Measurements from ENCODE around the gene SCUBE2.

Gene SCUBE2

DNA sequence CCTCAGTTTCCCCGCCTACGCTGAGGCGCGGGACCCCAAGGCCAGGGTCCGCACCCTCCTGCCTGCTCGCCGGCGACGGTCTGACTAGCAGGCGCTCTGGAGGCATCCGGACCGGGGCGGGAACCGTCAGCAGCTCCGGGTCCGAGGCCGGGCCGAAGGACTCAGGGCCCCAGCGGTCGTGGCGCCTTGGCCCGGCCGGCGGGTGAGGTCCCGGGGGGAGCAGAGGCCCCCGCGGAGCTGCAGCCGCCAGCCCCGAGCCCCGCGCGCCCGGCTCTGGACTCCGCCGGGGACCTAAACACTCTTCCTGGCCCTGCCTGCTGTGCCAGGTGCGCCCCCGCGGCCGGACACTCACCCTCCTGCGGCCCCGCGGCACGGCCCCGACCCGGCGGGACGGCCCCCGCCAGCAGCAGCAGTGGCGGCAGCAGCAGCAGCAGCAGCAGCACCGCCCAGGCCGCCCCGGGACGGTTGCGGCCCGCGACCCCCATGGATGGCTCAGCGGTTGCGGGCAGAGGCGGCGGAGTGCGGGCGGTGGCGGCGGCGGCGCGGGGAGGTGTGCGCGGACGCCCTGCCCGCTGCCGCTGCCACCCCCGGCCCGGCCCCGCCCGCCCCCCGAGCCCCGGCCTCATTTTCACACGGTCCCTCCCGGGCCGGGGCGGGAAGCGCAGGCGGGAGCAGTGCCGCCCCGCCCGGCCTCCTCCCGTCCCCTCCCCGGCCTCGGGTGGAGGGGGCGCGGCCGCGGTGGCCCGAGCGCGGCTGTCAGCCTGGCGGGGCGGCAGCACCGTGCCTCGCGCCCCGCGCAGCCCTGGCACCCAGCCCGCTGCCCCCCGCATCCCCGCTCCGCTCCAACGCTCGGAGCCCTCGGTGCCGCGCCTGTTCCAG, at the start of gene SCUBE2:
SCUBE2 (minus strand) TSS at position 556 of the 879 bp plus-strand sequence; CDS start at position 485, 71 bp downstream.
- DNase-seq = peak; percentile 17

DNA sequence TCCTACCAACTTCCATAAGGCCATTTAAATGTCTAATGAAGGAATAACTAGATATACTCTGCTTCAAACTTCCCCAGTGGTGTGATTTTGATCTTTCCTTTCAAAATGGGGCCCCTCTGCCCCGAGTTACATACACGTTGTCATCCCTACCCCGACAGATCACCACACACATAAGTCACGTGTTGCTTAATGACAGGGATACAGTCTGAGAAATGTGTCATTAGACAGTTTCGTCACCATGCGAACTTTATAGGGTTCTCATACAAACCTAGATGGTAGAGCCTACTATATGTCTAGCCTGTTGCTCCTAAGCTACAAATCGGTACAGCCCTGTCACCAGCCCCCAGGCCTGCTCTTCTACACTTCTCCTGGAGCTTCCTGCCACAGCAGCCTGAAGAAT, 49.8 kb upstream of the SCUBE2 start:
- no peak for DNase-seq

DNA sequence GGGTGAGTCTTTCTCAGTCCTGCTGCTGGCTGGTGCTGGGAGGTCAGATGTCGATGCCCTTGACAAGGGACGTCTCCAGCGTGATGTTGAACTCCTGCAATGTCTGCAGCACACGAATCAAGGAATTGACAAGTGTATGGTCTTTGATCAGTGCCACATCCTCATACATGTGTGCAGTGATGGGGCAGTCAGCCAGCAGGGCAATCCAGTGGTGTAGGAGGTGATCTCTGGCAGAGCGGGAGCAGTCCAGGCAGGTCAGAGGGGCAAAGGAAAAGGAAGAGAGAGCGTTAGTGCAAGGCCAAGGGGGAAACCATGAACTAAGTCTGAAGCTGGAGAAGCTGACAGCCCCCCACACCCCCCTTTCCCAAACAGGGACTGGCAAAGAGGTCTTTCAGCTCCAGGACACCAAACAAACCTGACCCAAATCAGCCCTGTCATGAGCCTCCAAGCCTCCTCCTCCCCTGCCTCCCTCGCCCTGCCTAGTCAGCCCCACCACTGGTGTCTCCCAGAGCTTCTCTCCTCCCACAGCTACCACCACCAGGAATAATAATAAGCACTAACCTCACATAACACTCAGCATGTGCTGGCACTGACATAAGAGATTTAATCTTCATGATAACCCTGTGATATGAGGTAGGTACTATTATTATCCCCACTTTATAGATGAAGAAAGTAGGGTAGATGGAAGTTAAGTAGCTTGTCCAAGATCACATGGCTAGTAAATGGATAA, 48.4 kb upstream of the SCUBE2 start:
- no peak for DNase-seq

DNA sequence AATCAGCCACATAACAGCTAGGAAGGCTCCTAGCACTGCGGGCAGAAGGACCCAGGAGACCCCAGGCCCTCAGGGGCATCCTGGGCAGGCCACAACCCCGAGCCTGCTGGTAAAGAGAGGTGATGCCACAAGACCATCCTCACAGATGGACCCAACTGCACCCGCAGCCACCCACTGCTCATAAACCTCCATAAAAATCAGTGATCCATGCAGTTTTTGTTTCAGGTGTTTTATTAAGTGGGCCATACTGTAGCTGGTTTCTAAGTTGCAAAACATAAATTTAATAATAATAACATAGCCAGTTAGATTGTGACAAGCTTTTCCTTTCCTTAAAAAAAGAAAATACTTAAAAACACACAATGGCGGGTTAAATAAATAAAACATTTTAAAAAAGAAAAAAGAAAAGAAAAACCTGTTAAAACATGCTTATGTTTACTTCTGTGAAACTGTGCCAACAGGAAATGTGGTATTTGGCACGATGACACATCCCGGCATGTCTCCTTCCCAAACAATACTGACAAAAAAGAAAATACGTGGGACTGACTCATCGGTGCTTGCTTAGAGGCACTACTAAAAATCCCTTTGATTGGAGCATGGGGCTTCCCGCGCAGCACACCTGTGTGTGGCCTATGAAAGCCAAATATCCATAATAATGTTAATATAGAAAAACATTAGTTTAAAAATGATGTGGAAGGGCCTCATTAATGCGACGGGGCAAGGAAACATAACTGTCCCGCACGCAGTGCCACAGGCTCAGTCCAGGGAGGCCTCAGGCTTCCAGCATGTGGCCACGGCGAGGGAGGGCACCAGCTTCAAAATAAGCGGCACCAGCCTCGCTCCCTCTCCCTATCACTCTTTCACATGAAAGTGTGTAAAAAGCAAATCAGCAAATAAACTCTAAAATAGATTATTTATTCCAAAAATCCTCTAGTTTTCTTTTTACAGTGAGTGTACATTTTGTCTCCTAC, 47.5 kb upstream of the SCUBE2 start:
- DNase-seq = peak; percentile 41

DNA sequence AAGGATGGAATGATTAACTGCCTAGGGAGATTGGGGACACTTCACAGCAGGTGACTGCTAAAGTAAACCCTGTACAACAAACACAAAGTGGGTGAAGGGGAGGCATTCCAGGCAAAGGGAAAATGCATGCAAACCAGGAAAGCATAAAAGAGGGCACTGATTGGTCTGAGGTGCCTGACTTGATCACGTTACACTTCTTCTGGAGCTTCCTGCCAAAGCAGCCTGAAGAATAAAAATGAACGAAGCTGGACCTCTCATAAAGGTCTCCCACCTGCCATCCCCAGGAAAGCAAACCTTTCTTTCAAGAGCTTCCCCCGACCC, 46.7 kb upstream of the SCUBE2 start:
- DNase-seq = no peak

DNA sequence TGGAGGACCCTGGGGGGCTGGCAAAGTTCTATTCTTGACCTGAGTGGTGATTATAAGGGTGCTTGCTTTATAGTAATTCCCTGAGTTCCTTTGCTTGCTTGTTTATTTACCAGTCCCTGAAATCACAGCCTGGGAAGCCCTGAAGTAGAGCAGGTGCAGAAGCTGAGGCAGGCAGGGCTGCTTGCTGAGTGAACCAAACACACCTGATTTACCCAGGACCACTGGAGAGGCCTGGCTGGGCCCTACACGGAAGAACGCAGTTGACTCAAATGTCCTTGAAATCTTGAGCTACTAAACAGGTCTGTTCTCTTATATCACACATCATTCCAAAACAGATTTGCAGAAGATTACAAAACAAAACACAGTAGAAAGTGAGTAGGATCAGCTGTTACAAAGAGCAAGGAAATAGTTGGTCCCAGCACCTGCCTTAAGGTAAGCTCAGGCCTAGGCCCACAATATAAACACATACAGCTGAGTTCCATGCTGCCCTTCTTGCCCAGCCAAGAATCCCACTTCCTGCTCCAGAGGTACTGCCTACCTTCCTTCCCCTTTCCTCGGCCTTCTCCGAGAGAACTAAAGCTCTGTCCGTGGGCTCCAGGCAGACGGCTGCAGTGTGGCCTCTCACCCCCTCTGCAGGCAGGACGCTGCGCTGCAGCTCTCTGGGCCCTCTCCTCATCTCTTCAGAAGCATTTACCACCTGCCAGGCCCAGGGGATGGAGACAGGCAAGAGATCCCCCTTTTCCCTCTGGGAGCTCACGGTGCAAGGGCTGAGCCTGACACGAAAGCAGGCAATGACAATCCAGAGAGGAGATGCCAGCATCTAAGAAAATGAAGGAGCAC, 46.1 kb upstream of the SCUBE2 start:
- DNase-seq = peak; percentile 78

DNA sequence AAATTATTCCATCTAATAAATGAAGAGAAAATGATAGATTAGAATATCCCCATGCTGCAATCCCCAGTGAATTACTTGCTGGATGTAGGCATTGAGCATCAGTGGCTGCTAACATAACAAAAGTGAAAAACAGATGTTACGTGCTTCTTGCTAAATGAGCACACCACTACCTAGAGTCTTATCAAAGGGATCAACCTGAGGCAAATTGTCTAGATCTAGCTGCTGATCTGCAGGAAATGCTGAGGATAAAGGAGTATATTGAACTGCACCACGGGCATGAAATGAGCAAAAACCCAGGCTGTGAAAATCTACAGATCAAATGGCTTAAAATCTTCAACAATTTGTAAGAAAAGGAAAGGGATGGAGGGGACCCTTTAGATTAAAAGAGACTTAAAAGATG, 45.3 kb upstream of the SCUBE2 start:
- DNase-seq = no peak

DNA sequence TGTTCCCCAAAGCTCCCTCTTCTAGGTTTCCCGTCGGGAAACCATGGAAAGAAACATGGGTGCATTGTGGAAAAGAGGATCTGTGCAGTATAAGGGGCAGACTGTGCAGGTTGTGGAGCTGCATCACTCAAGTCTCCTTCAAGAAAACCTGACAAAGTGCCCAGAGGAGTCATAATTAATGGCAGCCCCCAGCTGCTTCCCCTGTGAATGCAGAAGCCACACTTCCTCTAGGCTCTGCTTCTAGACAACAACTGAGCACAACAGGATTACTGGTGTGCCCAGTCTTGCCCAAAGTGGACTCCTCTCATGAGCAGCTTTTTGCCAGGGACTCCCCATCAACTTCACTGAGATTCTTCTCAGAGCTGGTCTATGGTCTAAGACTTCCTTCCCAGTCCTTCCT, 42.6 kb upstream of the SCUBE2 start:
- no peak for DNase-seq

GRCh38 chr11:9132203-9132878, 40.9 kb upstream of the SCUBE2 start:
- DNase-seq = no peak

DNA sequence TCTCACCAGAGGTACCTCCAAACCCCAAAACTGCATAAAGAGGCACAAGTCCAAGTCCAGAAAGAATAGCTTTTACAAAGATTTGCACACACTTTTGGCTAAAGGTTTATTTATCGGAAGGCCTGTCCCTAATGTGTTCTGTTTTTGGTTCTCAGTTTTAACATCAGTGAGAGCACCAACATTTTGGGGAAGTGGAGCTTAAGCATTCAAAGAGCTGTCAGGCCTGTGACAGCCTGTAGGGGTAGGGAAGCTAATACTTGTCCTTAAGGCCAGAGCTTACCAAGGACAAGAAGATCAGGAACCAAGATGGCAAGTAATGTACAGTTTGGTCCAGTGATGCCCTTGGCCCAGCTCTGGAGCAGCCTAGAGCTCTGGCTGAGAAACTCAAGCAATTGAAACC, 38.9 kb upstream of the SCUBE2 start:
- DNase-seq = no peak

DNA sequence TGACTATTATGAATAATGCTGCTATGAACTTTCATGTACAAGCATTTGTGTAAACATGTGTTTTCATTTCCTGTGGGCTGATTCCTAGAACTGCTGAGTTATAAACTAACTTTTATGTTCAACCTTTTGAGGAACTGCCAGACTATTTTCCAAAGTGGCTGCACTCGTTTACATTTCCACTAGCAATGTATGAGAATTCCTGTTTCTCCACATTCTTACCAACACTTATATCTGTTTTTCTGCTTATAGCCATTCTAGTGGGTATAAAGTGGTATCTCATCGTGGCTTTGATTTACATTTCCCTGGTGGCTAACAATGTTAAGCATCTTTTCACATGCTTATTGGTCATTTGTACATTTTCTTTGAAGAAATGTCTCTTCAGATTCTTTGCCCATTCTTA, 35.2 kb upstream of the SCUBE2 start:
- DNase-seq = no peak

DNA sequence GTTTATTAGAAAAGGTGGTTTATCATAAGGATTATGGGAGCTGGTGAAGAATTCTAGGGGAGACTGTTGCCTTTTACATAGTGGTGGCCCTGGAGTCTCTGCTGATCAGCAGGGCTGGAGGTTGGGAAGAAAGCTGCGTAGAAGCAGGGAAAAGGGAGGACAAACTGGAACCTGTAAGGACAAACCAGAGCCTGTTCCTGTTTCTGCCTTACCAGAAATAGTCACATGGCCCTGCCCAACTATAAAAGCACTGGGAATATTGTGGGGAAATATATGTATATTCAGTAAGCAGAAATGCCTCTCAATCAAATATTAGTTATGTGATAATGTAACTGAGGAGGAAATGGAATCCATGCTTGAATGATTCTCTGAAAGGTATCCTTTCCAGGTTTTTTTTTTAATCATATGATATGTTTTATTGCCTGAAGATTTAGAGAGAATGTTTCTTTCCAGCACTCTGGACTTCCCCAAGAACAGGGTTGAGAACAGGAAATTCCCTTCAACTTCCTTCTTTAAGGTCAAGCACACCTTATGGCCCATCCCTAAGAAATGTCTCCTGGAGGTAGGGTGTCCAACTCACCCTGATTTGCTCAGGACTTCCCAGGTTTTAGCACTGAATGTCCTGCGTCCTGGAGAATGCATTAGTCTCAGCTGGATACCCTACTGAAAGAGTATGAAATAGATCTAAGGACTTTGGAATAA, 33.9 kb upstream of the SCUBE2 start:
- no peak for DNase-seq

DNA sequence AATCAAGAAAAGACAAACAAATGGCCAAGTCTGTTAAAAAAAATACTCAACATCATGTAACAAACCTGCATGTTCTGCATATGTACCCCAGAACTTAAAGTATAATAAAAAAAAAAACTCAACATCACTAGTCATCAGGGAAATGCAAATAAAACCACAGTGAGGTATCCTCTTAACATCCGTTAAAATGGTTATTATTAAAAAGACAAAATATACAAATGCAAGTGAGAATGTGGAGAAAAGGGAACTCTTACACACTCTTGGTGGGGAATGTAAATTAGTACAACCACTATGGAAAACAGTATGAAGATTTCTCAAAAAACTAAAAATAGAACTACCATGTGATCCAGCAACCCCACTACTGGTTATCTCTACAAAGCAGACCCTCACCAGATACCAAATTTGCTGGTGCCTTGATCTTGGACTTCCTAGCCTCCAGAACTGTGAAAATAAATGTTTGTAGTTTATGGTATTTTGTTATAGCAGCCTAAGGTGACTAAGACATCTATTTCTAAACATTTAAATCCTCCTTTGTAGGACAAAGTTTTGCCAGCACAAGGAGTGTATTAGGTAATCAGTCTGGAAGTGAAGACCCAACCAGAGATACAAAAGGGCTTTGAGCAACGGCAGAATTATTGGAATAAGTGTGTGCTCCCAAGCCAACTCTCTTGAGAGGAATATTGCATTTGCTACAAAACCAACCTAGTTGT, 32.4 kb upstream of the SCUBE2 start:
- DNase-seq = no peak

DNA sequence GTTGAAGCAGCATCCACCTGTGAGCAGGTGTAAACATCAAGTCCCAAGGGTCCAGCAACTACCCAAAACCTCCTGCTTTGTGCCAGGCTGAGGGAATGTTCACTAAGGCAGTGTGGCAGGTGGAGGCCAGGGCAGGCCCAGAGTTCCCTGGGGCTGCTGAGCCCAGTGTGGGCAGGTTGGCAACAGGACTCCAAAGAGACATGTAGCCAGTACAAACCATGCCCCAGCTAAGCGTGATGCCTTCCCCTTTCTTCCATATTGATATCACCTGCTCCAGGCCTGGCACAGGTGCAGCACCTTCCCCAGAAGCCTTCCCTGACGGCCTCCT, 30.0 kb upstream of the SCUBE2 start:
- DNase-seq = no peak

- DNase-seq = no peak
These were observed 29.5 kb upstream of the SCUBE2 start for GRCh38 chr11:9120664-9121468.

GRCh38 chr11:9118277-9118676, 26.9 kb upstream of the SCUBE2 start:
- DNase-seq = no peak

DNA sequence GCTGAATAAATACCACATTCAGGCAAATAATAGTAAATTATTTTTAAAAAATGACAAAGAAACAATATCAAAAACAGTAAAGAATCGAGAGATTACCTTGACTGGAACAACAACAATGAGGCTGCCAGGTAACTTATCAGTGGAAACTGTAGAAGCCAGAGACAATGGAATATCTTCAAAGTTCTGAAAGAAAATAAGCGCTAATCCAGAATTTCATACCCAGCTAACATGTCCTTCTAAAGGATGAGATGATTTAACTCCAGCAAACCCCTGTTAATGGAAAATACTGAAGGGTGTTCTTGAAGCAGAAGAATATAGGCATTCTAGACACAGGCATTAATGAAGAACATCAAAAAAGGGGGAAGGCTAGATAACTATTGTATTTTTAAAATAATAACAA, 20.7 kb upstream of the SCUBE2 start:
- no peak for DNase-seq

DNA sequence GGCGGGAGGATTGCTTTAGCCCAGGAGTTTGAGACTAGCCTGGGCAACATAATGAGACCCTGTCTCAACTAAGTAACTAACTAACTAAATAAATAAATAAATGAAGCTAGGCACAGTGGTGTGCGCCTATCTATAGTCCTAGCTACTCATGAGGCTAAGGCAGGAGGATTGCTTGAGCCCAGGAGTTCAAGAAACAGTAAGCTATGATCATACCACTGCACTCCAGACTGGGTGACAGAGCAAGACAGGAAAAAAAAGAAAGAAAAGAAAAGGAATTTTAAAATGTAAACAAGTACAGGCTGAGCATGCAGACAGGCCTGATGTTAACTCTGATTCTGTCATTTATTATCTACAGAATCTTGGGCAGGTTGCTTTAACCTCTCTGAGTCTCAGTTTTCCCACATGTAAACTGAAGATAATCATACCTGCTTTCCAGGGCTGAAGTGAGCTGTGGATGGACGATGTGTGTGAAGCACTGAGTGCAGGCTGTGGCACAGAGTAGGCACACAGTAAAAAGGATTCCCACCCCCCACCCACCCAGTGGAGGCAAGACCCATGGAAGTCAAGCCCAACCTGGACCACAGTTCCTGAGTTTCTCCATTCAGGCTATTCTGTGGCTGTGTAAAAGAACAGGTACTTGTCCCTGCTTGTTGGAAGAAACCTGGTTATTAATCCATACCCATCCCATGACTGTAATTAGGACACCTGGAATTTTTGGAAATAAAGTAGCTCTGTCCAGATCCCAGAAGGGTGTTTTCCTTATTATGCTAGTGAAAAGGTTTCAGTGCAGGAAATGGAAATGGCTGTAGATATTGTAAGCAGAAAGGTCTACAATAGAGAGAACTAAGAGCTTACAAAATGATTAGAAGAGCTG, 18.7 kb upstream of the SCUBE2 start:
- no peak for DNase-seq

DNA sequence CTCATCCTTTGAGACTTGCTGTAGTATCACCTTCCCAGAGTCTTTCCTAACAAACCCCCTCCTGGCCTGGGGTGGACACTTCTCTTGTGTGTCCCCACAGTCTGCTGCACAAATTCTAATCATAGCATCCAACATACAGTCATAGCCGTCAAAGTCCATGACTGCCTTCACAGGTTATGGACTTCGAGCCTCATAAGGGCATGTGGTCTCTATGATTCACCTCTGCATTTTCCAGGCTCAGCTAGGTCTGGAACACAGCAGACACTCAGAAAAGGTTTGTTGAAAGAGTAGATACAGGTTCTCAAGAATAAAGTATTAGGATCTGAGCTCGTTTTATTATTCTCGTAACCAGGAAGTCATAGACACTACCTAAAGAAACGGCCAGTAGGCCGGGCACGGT, 13.2 kb upstream of the SCUBE2 start:
- DNase-seq = no peak

All from stimulated activated CD4-positive, alpha-beta T cell treated with anti-CD3 and anti-CD28 coated beads, Interleukin-15, amount 100 ng/mL, for 24 hours (primary cell).